Measurements from ENCODE around the gene CD101. TPM values are rescaled to one million over a fixed set of nuclear protein-coding genes. Genes with fewer than 3 reads are reported as not detected.

The CD101 gene
- total and polyA plus RNA-seq, 4 donors = 2.0 to 17.8 (median 4.4) TPM

DNA sequence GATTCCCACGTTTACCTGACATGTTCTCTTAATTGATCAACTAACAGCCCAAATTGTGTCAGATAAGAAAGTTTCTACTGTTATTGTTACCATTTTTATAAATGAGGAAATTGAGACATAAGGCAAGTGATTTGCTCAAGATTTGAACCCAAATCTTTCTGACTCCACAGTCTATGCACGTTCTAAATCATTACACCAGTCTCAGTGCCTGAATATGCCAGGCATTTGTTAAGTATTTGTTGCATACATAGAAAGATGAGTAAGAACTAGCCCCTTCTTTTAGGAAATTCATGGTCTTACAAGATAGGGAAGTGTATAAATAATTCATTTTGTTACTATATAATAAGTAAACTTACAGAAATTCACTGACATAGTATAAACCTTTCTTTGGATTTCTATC, 7.1 kb upstream of the CD101 start:
- TF ChIP-seq, protein P1, sequence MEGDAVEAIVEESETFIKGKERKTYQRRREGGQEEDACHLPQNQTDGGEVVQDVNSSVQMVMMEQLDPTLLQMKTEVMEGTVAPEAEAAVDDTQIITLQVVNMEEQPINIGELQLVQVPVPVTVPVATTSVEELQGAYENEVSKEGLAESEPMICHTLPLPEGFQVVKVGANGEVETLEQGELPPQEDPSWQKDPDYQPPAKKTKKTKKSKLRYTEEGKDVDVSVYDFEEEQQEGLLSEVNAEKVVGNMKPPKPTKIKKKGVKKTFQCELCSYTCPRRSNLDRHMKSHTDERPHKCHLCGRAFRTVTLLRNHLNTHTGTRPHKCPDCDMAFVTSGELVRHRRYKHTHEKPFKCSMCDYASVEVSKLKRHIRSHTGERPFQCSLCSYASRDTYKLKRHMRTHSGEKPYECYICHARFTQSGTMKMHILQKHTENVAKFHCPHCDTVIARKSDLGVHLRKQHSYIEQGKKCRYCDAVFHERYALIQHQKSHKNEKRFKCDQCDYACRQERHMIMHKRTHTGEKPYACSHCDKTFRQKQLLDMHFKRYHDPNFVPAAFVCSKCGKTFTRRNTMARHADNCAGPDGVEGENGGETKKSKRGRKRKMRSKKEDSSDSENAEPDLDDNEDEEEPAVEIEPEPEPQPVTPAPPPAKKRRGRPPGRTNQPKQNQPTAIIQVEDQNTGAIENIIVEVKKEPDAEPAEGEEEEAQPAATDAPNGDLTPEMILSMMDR (IDR thresholded peaks at IDR 0.05; ENCODE audit: control extremely low read depth, extremely low read depth) = no peak
- Histone ChIP-seq H3K27ac (ENCODE audit: low read depth in 1 of 2, low read length in 1 of 2) (no peak overlapping the region), H3K4me3 (no peak overlapping the region), H3K9me3 (ENCODE audit: control insufficient read depth in 4 of 4, insufficient read depth in 3 of 4, low read length in 3 of 4) (no peaks in the 10 kb centered on the region), H3K4me1 (ENCODE audit: control insufficient read depth in 5 of 5, insufficient read depth in 5 of 5, low read length in 5 of 5) (peaks cover 0 to 2% (median 0%) of the 10 kb centered on the region in 5 donors), H3K36me3 (ENCODE audit: control insufficient read depth in 4 of 4, insufficient read depth in 4 of 4, low read length in 4 of 4) (peaks cover 0 to 4% (median 0%) of the 10 kb centered on the region in 4 donors), H3K9ac (ENCODE audit: insufficient read depth in 1 of 2, low read length in 2 of 2) (no peak overlapping the region), H3K27me3 (ENCODE audit: control insufficient read depth in 3 of 3, insufficient read depth in 3 of 3, low read length in 2 of 3) (no peaks in the 10 kb centered on the region)
- ATAC-seq (ENCODE audit: insufficient read depth, low FRiP score) (no peak), DNase-seq (no peak)
- WGBS, 2 donors = 56 to 73% methylated on average over 2 of the region's 2 CpGs

DNA sequence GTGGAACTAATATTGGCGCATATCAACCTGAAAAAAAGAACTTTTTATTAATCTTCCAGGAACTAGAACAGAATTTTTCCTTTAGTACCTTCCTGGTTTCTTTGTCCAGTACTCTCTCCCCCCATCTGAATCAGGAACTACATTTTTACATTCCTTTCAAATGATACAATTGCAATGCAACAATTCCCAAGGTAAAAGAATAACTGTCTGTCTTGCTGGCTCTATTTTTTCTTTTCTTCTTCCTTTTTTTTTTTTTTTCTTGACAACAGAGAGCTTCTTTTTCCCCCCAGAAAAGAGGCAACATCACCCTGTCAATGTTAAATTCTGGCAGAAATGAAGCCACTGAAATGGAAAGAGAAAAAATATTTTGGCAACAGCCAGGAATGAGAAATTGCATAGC, 4.5 kb upstream of the CD101 start:
- Histone ChIP-seq H3K4me1 (ENCODE audit: control insufficient read depth in 5 of 5, insufficient read depth in 5 of 5, low read length in 5 of 5) (no peaks in the 10 kb centered on the region), H3K9ac (ENCODE audit: insufficient read depth in 1 of 2, low read length in 2 of 2) (no peak overlapping the region), H3K36me3 (ENCODE audit: control insufficient read depth in 4 of 4, insufficient read depth in 4 of 4, low read length in 4 of 4) (no peaks in the 10 kb centered on the region), H3K4me3 (no peak overlapping the region), H3K9me3 (ENCODE audit: control insufficient read depth in 4 of 4, insufficient read depth in 3 of 4, low read length in 3 of 4) (no peaks in the 10 kb centered on the region), H3K27ac (ENCODE audit: low read depth in 1 of 2, low read length in 1 of 2) (no peak overlapping the region), H3K27me3 (ENCODE audit: control insufficient read depth in 3 of 3, insufficient read depth in 3 of 3, low read length in 2 of 3) (no peaks in the 10 kb centered on the region)
- DNase-seq = no peak
- ATAC-seq (ENCODE audit: insufficient read depth, low FRiP score) = no peak
- WGBS, 2 donors = 90 to 100% methylated on average over 1 of the region's 1 CpG
- TF ChIP-seq, protein P1 (IDR thresholded peaks at IDR 0.05; ENCODE audit: control extremely low read depth, extremely low read depth) = no peak

DNA sequence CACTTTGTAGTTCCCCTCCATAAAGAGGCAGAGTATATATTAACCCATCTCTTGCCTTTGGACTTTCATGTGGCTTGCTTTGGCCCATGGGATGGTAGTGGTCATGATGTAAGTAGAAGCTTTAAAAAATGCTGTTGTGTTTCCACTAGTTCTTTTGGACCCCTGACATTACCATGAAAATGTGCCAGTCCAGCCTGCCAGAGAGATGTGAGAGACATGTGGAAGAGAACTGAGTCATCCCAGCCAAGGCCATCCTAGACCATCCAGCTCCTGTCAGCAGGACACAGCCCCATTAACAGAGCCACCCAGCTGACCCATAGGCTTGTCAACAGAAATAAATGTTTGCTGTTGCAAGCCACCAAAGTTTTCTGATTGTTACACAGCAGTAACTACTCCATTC, 3.9 kb upstream of the CD101 start:
- TF ChIP-seq, protein P1 (IDR thresholded peaks at IDR 0.05; ENCODE audit: control extremely low read depth, extremely low read depth) = no peak
- ATAC-seq (ENCODE audit: insufficient read depth, low FRiP score) = no peak

DNA sequence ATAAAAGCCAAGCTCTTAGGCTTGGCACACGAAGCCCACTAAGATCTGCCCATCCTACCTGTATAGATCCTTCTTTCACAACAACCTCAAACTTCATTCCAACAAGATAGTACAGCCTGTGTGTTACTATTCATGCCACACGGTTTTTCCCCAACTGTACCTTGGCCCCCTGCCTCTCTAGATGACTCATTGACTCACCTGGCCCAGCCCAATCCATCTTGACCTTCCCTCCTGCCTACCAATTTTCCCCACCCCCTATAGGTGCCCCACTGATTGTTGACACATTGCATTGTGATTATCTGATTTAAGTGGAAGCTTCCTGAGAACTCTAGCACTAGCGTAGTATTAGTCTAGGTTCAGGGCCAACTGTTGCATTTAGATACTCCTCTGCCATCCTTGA, 2.0 kb upstream of the CD101 start:
- WGBS, 2 donors = 81 to 88% methylated on average over 3 of the region's 3 CpGs
- H3K36me3 ChIP-seq (ENCODE audit: control insufficient read depth in 4 of 4, insufficient read depth in 4 of 4, low read length in 4 of 4) = no peaks in the 10 kb centered on the region
- H3K4me3 ChIP-seq = no peak overlapping the region
- H3K9ac ChIP-seq (ENCODE audit: insufficient read depth in 1 of 2, low read length in 2 of 2) = no peak overlapping the region
- no peaks in the 10 kb centered on the region for H3K4me1 ChIP-seq (ENCODE audit: control insufficient read depth in 5 of 5, insufficient read depth in 5 of 5, low read length in 5 of 5)
- no peak for ATAC-seq (ENCODE audit: insufficient read depth, low FRiP score)
- H3K27ac ChIP-seq (ENCODE audit: low read depth in 1 of 2, low read length in 1 of 2) = no peak overlapping the region
- no peaks in the 10 kb centered on the region for H3K27me3 ChIP-seq (ENCODE audit: control insufficient read depth in 3 of 3, insufficient read depth in 3 of 3, low read length in 2 of 3)
- no peaks in the 10 kb centered on the region for H3K9me3 ChIP-seq (ENCODE audit: control insufficient read depth in 4 of 4, insufficient read depth in 3 of 4, low read length in 3 of 4)
- no peak for DNase-seq
- TF ChIP-seq, protein P1 (IDR thresholded peaks at IDR 0.05; ENCODE audit: control extremely low read depth, extremely low read depth) = no peak

More for the DNA sequence above, 3.9 kb upstream of the CD101 start:
- Histone ChIP-seq H3K27me3 (ENCODE audit: control insufficient read depth in 3 of 3, insufficient read depth in 3 of 3, low read length in 2 of 3) (no peaks in the 10 kb centered on the region), H3K27ac (ENCODE audit: low read depth in 1 of 2, low read length in 1 of 2) (no peak overlapping the region), H3K36me3 (ENCODE audit: control insufficient read depth in 4 of 4, insufficient read depth in 4 of 4, low read length in 4 of 4) (no peaks in the 10 kb centered on the region), H3K9ac (ENCODE audit: insufficient read depth in 1 of 2, low read length in 2 of 2) (no peak overlapping the region), H3K9me3 (ENCODE audit: control insufficient read depth in 4 of 4, insufficient read depth in 3 of 4, low read length in 3 of 4) (no peaks in the 10 kb centered on the region), H3K4me3 (no peak overlapping the region), H3K4me1 (ENCODE audit: control insufficient read depth in 5 of 5, insufficient read depth in 5 of 5, low read length in 5 of 5) (no peaks in the 10 kb centered on the region)
- no peak for DNase-seq

Data from lung (tissue), 12 donors.